ENCODE results near the gene SLN.
"Not testable (repeated sequence)": the region's sequence is repeated elsewhere in the genome, so short reads cannot be mapped to it uniquely, and the experiment has no call there.

The SLN gene

DNA sequence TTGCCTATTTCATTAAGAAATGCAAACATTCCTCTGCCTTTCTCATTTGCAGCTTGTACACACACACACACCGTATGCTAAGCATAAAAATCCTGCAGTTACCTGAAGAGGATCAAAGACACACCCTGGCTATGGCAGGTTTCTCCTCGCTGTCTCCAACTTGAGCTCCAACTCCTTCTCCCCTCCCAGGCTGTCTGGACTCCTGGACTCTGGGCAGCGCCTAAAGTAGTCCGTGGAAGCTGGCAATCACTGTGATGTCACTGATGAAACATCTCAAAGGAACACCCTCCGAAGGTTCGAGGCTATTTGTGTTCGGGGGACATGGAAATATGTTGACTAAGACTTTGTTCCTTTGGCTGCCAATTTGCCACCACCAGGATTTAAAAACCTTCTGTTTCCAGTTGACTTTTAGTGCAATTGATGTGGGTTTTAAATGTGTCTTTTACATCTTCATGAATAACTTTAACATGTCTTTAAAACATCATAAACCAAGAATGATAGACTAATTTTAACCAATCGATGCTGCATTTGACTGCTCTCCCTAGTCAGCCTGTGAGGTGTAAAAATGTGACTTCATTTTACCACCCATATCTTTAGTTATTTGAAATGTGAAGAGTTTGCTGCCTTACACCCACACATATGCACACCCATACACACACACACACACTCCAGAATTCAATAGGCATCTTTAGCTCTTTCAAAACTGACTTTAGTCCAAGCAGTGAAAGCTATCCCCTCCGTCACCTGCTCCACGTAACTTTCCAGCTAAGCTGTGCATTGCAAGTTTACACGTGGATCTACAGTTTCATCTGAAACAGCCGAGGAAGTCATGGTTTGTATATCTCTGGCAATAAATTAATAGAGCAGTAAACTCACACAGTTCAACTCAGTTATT is at the start of gene SLN:
Gene SLN, minus strand, starts transcription at position 196 of the 895 bp plus-strand sequence.
- no peak for DNase-seq

DNA sequence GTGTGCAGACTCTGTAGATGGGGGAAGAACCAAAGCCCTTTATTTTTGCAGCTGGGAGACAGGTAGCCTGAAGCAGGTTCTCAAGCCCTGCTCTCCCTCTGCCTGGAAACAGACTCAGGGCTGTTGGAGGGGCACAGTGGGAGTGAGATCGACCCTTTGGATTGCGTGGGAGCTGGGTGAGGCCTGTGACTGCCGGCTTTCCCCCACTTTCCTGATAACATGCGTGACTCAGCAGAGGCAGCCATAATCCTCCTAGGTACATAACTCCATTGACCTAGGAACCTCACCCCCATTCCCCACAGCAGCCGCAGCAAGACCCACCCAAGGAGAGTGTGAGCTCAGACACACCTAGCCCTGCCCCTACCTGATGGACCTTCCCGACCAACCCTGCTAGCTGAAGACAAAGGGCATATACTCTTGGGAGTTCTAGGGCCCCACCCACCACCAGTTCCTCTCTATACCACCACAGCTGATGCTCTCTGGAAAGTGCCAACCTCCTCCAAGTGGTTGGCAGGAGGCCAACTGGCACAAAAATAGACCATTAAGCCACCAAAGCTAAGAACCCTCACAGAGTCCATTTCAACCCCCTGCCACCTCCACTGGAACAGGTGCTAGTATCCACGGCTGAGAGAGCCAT is 47.0 kb upstream of the SLN start:
- not testable (repeated sequence) for DNase-seq

DNA sequence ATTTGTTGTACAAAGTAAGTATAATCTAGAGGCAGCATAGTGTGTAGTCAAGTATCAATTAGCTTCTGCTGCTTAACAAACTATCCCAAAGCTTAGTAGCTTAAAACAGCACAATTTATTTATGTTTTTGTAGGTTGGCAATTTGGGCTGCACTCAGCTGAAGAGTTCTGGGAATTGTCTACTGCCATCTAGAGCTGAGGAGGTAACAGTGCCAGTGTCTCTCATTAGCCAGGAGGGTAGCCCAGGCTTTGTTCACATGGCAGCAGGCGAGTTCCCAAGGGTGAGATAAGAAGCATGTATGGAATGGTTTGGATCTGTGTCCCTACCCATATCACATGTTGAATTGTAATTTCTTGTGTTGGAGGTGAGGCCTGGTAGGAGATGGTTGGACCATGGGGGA is 45.8 kb upstream of the SLN start:
- DNase-seq = no peak

DNA sequence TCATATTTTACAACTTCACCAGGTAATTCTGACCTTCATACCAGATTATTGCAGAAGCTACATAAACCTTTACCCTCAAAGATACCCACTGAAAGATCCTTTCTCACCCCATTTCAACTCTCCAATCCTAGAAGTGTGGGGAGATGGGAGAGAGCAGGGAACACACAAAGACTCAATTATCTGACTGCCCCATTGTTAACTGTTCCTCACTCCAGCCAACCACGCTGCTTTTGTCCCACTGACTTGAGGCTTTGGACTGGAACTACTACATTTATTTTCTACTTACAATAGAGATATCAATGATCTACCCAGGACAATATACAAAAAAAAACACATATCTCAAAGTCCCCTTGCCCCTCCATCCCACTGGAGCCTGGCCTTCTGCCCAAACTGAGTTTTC is 44.7 kb upstream of the SLN start:
- DNase-seq = no peak

DNA sequence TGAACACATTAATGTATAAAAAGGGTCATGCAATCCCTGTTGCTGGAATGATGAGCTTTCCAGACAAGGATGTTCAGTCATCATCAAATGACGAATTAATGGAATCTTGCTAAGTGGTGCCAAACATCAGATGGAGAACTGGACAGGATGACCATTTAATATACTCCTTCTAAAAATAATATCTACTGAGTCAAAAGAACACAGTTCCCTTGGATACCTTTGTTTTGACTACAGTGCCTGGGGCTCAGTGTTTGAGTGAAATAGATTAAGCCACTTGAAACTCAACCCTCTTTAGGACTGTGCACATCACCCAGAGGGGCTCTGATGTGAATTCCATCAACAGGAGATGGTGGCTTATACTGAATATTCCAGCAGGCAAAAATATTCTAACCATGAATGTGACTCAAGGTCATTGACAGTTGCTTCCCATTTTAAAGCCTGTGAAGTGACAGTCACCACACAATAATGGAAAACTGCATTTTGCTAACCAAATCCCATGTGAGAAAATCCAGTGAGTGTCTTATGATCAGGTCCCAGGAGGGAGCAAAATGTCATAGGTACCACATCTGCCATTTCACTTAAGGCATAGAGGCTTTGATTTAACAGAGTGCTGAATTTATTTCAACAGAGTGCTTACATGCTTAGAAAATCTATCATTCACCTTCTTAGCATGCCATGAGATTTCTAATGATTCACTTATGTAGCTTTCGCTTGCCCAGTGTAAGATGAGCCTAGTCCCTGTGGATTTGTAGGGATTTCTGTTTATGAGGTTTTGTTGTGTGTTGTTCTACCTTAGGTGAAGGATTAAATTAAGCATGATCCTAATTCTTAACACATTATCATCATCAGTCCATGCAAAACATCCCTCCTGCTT is 41.3 kb upstream of the SLN start:
- DNase-seq = no peak

DNA sequence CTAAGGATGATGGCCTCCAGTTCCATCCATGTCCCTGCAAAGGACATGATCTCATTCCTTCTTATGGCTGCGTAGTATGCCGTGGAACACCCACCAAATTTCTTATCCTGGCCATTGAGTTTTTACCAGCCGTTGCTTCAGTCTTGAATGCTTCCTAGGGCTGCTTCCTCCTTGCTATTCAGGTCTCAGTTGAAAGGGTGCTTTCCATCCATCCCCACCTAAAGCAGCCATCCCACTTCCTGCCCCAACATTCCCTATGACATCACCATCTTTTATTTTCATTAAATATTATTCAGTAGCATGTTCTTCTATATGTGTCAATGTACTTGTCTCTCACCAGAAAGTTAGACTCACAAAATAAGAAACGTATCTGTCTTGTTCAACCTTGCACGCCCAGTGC is 40.7 kb upstream of the SLN start:
- no peak for DNase-seq

DNA sequence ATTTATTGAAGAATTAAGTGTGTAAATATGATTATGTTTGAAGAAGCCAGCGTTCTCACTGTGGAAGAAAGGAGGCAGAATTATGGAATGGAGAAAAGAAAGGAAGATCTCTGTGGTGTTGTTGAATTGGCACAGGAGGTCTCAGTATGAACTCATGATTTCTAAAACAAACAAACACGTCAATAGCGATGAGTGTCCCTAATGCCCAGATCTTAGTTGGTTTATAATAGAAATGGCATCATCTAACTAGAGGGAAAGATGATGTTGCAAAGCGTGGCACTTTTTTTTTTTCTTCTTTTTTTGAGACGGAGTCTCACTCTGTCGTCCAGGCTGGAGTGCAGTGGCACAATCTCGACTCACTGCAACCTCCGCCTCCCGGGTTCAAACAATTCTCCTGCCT is 39.2 kb upstream of the SLN start:
- DNase-seq = no peak

DNA sequence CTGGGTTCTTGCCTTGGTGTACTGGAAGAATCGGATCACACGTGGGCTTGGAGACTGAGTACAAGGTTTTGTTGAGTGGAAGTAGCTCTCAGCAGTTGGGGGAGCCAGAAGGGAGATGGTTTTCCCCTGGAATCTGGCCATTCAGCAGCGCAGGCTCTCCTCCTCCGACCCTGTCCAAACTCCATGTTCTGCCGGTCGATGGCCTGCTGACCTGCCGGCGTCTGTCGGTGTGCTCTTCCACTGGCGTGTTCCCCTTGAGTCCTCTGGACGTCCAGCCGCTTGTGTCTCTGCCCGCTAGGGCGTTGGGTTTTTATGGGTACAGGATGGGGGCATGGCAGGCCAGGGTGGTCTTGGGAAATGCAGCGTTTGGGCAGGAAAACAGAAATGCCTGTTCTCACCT is 38.5 kb upstream of the SLN start:
- no peak for DNase-seq

DNA sequence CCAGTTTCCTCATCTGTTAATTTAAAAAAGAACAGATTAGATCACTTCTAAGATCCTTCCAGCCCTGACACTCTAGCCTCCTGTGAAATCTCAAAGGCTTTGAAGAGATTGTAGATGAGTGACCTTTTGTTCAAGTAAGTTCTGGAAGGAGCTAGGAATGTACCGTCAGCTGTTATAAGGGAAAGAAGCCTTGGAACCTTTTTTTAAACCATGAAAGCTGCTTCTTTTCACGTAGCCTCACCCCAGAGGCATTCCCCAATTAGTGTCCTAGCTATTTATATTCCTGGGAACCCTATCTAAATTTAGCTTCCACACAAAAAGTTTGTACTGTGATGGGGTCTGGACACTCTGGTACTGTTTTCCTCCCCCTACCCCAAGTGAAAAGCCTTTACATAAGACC is 35.8 kb upstream of the SLN start:
- no peak for DNase-seq

DNA sequence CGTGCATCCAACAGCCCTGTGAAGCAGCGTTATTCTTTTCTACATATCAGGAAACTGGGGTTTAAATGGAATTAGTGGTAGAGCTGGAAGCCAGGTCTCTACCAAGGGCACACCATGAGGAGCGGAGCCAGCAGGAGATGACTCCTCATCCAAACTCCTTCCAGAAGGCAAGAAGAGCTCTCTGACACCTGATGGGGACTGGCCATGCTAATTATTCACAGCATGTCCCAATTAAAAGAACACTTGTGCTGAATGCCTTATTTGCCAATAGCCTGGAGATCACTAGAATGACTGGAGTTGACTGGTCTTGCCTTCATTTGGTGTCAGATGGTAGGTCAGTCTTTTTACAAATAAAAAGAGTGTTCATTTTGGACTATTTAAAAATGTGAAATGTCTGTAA is 32.9 kb upstream of the SLN start:
- no peak for DNase-seq

DNA sequence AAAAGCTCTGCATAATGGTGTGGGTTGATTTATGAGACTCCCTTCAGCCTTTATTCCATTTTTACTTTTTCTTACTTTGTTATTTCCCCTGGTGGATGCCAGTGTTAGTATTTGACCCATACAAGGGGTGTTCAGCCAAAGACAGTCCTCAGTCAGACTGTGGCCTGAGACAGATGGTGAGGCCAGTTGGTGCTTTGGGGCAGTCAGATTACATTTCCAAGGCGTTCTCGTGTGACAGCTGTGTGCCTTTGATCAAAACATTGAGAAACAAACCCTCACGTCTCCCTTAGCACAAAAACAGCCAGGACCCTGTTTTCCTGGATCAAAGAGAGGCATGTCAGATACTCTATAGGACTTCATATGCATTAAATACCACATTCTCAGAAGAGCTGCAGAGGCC is 31.3 kb upstream of the SLN start:
- no peak for DNase-seq

DNA sequence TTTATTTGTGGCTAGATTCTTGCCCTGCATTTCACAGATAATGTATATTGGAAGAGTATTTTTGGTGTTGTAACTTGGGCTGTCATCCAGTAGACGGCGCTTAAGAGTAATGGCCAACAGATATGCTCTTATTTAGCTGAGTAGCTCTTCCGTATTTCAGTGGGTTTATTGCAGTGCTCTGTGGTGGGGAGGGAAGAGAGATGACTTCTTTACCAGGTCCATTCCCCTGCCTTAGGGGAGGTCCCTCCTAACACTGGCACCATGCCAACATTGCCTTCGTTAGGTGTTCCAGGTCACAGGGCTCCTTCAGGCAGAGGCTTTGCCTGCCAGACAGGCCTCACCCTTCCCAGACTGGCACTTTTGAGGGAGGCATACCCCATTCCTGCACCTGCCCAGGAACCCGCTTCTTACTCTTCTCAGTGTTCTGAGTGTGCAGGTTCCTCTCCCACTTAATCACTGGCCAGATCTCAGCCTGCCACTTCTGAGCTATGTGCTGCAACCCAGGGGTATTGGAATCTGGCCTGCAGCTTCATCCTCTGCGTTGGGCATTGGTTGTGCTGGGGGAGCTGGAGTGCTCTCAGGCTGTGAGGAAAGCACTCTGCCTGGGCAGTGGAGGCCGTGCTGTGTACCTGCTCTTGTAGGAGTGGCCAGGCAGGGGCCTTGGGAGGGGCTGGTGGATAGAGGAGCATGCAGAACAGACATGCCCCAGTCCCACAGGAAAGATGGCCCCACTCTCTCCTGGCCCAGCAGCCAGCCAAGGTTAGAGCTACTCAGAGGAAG is 29.4 kb upstream of the SLN start:
- DNase-seq = no peak

DNA sequence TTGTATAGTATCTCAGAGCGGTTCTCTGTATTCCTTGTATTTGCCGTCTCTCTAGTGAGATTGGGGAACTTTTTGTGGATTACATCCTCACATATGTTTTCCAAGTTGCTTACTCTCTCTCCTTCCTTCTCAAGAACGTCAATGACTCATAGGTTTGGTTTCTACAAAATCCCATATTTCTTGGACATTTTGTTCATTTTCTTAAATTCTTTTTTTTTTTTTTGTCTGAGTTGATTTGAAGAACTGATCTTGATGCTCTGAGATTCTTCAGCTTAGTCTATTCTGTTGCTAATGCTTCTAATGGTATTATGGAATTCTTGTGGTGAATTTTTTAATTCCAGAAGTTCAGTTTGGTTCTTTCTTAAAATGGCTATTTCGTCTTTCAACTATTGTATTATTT is 28.4 kb upstream of the SLN start:
- no peak for DNase-seq

DNA sequence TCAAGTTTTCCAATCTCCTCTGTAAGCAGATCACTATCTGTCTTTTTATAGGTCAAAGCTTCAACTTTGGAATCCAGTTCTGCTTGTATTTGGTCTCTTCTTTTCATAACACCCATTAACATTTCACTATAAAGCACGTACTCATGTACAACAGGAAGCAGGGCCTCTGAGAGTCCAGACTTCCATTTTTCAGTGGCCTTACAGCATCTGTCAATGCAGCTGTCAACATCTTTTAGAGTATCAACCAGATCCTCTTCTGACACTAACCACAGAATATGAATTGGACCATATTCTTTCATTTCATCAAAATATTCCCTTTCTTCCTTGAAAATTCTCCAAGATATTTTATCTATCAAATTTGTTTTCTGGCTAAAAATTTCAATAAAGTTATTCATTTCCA is 24.7 kb upstream of the SLN start:
- no peak for DNase-seq

DNA sequence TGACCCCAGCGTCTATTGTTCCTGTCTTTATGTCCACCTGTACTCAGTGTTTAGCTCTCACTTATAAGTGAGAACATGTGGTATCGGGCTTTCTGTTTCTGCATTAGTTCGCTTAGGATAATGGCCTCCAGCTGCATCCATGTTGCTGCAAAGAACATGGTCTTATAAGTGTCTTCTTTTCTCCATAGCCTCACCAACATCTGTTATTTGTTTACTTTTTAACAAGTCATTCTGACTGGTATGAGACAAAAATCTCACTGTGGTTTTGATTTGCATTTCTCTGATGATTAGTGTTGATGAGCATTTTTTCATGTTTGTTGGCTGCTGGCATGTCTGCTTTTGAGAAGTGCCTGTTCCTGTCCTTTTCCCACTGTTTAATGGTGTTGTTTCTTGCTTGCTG is 21.7 kb upstream of the SLN start:
- DNase-seq = no peak

DNA sequence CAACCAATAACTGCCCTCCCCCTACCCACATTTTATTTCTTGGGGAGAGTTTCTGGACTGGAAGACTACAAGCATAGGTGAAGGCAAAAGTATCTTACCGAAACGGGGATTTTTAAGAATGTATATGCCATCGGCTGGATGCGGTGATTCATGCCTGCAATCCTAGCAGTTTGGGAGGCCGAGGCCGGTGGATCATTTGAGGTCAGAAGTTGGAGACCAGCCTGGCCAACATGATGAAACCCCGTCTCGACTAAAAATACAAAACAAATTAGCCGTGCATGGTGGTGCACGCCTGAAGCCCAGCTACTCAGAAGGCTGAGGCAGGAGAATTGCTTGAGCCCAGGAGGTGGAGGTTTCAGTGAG is 20.8 kb upstream of the SLN start:
- DNase-seq = no peak

DNA sequence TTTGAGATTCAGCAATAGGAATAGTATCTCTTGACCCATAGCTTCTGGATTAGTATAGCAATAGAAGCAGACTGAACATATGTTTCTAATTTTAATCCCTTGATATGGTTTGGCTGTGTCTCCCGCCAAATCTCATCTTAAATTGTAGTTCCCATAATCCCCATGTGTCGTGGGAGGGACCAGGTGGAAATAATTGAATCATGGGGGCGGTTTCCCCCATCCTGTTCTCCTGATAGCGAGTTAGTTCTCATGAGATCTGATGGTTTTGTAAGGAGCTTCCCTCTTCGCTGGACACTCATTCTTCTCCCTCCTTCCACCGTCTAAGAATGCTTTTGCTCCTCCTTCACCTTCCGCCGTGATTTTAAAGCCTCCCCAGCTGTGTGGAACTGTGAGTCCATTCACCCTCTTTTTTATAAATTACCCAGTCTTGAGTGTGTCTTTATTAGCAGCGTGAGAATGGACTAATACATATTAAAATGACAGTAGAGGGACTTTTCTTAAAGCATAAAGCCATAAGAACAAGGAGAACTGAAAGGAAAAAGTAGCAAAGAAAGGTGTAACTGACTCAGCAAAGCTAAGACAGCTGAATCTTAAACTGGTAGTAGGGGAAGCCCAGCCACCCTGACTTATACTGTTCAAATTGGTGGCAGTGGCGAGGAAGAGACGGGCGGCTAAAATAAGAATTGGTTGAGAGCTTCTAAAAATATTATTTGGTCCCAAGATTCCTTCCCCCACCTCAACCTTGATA is 20.3 kb upstream of the SLN start:
- no peak for DNase-seq

DNA sequence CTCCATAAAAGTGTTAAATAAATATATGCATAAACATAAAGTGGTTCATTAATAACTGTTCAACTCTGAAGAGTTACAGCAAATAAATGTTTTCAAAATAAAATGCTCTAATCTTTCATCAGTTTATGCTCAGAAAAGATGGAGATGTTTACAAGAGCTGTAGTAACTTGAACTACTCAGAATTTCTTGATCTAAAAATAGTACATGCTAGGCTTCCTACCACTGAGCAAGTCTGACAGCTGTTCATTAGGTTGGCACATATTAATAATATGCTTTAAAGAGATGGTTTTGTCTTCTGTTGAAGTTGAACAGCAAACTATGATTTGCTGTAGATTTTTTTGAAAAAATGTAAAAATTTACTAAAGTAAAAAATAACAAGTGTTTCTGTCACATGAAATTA is 10.8 kb upstream of the SLN start:
- DNase-seq = no peak

DNA sequence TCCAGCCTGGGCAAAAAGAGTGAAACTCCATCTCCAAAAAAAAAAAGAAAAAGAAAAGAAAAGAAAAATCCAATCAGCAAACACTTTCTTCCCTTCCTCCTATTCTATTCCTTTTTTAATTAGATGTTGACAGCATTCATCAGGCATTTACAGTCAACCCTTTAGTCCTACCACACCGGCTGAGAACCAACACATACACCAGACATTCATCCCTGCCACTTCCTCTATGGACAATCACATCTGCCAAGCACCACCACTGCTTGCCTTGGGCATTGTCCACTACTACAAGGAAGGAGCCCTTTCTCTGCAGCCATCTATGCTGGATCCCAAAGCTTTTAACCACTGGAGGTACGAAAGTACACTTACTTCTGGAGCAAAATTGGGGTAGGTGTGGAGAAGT is 9.4 kb upstream of the SLN start:
- no peak for DNase-seq

DNA sequence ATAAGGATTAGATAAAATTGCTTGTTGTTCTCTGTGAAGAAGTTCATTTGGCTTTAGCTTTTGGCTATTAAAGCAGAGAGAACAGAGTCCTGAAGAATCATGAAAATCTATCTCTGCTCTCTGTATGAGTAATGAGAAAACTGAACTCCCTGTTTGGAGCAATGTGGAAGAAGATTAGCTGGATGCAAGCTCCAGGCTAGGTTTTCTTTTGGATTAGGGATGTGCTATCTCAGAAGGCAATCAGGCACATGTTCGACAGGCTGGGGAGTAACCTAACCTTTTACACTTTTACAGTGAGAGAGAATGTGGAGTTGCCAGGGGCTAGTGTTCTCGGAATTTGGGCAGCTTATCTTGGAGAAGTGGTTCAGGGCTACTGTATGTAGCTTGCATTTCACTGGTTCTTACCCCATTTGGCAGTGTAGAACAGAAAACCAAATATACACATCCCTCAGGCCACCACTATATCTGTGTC is 8.5 kb upstream of the SLN start:
- DNase-seq = no peak

DNA sequence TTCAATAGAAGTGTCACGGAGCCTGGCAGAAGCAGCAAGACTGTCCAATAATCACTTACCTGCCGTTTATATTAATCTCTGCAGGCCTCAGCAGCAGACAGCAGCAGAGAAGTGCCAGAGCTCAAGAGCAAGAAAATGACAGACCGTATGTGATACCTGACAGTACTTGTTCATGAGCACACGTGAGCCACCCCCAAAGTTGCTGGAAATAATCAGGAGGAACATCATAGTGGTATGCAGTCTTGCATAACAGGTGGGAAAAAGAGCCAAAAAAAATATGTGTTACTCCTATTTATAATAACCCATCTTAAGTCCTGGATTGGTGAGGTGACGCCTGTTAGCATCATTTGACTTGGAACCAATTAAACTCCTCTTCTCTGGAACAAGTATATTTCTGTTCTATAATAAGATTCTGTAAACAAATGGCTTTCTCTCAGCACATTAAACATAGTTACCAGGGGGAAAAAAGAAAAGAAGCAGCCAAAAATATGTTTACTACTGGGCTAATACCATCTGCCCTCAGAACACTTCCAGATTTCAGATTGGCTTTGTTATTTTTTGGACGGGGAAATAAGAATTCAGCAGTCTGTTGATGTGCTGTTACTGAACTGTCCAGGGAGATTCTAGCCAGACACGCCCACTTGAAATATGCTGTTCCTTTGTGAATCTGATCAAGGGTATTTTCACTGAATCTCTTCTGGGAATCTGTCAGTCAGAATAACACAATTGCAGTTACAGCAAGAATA is 7.9 kb upstream of the SLN start:
- DNase-seq = peak; percentile 74

All from NCI-H1694 treated with DMSO at 0.1 percent for 48 hours (cell line).